Measurements from ENCODE around the gene DHRS11.

The DHRS11 gene

DNA sequence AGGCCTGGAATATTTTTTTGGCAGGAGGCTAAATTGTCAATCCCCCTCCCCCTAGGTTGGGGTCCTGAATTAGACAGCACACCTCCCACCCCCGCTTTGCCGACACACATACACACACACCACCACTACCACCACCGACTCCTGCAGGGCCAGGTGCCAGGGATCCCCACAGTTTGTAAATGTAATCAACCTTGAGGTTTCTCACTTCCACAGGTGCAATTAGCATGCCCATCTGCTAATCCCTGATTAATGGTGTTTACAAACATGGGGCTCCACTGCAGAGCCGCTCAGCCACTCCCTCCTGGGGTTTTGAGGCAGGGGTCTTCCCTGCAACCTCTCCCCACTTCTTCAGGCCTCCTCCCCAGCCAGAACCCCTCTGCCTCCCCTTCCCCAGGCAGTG lies 21.5 kb downstream of the DHRS11 start:
- no peak for DNase-seq (ENCODE audit: low read depth in 3 of 3, low spot score in 1 of 3)

DNA sequence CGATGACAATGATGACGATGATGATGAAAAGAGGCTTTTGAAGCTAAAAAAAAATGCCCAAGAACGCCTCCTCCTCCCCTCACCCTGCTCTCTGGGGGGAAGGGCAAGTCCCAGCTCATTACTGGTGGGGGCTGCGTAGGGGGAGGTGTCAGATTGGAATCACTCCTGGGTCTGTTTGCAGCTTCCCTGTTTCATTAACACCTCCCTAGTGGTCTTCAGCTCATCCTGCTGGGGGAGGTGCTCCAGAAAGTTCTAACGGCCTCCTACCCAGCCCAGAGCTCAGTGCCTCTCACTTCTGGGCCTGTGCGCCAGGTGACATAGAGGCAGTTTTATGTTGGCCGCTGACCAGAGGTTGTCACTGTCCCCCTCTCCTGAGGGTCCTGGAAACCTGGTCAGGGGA lies 22.4 kb downstream of the DHRS11 start:
- DNase-seq (ENCODE audit: low read depth in 3 of 3, low spot score in 1 of 3): no peak

DNA sequence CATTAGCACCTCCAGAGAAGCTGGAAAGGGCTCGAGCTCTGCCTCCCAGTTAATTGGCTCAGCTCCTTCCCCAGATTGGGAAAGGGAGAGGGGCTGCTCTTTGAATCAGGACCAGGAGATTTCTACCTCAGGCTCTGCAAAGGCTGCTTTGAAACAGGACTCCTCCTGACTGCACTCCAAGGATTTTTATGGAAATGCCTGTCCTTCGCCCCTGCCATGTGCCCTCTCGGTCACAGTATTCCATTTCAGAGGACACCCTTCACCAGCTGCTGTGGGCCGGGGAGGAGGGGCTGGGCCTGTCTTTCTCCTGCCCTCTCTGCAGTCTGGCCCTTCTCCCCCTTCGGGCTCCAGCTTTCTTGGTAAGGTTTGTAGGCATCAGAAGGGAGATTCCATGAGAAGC lies 23.3 kb downstream of the DHRS11 start:
- DNase-seq (ENCODE audit: low read depth in 3 of 3, low spot score in 1 of 3): no peak

DNA sequence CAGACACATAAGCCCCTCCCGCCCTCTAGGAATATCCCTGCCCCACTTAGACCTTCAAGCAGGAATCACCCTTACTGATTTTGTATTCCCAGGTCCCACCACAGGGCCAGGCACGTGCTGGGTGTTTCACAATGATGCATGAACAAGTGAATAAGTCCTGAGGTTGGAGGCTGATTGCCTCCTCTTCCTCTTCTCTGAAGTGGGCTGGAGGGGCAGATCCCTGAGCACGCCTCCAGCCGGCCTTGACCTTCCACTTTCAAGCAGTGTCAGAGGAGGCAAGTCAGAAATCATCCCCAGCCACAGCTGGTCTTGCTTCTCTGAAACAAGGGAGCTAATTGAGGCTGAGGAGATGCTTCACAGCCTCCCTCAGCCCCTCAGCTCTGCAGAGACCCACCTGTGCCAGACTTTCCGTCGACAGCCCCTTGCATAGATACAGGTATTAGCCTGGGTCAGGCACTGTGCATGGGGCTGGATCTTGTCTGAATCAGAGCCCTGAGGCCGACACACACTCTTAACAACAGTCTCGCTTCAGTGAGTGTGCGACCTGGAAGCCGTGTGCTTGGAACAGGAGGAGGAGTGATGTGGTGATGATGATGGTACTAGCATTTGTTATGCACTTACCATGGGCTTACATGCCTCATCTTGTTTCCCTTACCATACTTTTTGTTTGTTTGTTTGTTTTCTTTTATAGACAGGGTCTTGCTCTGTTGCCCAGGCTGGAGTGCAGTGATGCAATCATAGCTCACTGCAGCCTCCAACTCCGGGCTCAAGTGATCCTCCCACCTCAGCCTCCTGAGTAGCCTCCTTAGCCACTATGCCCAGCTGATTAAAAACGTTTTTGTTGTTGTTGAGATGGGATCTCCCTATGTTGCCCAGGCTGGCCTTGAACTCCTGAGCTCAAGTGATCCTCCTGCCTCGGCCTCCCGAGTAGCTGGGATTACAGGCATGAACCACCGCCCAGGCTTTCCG lies 24.7 kb downstream of the DHRS11 start:
- no peak for DNase-seq (ENCODE audit: low read depth in 3 of 3, low spot score in 1 of 3)

DNA sequence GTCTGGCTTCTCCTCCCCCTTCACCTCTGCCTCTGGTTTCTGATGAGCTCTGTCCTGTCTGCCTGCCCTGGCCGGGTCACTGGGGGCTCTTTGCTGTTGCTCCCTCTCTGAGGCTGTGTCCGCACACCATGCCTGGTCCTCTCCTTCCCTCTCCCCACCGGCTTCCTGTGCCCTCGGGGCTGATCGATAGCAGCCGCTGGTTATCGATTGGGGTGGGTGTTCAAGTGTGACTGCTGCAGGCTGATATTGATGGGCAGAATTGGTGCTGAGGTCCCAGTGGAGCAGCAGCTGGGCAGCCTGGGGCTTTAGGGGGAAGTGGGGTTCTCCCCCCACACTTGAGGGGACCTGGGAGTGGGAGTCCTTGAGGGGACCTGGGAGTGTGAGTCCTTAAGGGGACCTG lies 26.1 kb downstream of the DHRS11 start:
- DNase-seq (ENCODE audit: low read depth in 3 of 3, low spot score in 1 of 3): no peak

DNA sequence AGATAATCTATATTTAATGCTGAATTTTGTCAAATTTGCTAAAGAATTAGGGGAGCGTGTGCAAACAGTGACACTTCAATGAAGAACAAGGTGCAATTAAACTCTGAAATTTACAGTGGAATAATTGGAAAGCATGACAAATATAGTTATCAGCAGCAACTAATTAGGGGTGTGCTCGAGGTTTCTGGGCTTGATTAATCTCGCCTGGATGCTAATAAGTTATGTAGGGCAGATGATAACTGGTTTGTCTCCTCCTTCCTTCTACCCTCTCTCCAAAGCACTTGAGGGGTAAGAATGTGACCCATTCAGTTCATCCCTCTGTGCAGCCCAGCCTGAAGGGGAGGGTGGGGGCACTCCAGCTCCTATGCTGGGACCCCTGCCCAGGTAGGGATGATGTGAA lies 31.6 kb downstream of the DHRS11 start:
- DNase-seq (ENCODE audit: low read depth in 3 of 3, low spot score in 1 of 3): no peak

DNA sequence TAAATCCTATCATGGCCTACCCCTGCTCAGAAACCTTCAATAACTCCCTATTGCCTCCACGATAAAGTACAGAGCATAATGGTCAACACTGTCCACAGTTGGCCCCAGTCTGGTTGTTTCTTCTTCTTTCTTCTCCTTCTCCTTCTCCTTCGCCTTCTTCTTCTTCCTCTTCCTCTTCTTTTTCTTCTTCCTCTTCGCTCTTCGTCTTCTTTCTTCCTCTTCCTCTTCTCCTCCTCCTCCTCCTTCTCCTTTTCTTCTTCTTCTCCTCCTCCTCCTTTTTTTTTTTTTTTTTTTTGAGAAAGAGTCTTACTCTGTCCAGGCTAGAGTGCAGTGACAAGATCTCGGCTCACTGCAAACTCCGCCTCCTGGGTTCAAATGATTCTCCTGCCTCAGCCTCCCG lies 33.5 kb downstream of the DHRS11 start:
- no peak for DNase-seq (ENCODE audit: low read depth in 3 of 3, low spot score in 1 of 3)

DNA sequence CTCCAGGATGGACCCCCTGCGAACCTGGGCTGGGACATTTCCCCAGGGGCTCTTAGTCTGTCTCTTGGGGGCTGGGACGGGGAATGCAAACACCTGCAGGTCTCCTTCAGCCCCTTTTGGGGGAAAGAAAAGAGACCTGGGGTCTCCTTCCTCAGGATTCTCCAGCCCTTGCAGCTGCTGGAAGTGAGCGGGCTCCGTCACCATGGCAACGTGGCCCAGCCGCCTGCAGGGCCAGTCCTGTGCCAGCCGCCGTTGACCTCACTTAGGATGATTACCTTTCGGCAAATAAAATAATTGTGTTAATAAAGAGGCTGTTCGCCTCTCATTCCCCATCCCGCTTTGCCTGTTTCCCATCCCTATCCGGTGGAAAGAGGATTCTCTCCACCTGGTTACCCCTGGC lies 35.4 kb downstream of the DHRS11 start:
- DNase-seq (ENCODE audit: low read depth in 3 of 3, low spot score in 1 of 3): no peak

DNA sequence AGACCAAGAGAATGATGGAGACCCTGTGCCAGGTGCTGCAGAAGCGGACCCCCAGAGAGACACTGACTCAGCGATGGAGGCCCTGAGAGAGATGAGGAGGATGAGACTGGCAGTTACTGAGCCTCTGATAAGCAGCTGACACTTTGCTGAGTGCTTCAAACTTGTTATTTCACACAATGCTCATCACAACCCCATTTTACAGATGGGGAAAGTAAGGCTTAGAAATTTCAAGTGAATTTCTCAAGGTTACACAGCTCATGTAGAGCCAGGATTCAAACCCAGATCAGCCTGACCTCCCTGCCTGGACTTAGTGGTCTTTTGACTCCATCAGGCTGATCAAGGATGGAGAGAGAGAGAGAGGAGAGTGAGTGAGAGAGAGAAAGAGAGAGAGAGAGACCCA lies 36.9 kb downstream of the DHRS11 start:
- DNase-seq (ENCODE audit: low read depth in 3 of 3, low spot score in 1 of 3): no peak

DNA sequence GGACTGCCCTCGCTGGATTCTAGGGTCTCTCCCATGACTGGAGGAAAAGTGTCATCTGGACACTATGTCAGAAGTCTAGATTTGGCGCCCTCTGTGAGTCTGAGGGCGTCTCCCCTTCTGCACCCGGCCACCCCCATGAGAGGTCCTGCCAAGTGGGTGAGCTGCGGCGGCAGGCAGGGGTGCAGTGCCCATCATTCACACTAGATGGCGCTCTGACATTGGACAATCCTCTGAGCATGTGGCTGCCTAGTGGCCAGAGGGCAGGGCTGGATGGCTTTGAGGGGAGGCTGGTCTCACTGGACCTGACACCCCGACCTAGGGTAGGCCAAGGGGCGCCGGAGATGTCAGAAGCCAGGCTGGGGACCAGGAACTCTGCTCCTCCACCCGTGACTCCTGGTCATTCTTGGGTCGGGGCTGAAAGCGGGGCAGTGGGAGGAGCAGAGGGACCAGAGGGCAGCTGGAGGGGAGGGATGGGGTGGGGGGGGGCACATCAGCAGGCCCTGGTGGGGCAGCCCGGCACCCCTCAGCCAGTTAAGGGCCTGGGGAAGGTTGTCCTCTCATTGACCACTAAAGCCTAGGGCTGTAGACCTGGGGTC lies 37.7 kb downstream of the DHRS11 start:
- peak; percentile 42 to 76 (median 54) for DNase-seq (ENCODE audit: low read depth in 3 of 3, low spot score in 1 of 3)

DNA sequence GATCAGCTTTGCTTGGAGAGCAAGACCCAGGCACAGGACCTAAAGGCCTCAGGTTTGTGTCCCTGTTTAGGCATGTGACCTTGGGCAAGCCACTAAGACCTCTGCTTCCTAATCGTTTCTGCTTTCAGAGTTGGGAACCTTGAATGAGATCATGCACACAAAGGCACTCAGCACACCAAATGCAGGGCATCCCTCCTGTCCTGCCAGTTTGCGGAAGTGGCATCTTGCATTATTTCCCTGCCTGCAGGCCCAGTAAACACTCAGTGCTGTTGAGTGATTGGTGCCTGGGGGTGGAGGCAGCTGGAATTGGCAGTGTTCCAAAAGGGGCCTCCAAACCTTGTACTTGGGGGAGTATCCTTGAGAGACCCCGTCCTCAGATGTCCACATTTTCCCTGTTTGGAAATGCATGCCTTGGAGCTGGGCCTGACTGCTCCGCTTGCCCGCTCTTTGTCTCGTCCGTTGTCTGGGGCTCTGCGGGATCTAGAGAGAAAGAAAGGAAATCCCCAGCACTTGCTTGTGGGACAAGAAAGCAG lies 38.4 kb downstream of the DHRS11 start:
- no peak for DNase-seq (ENCODE audit: low read depth in 3 of 3, low spot score in 1 of 3)

DNA sequence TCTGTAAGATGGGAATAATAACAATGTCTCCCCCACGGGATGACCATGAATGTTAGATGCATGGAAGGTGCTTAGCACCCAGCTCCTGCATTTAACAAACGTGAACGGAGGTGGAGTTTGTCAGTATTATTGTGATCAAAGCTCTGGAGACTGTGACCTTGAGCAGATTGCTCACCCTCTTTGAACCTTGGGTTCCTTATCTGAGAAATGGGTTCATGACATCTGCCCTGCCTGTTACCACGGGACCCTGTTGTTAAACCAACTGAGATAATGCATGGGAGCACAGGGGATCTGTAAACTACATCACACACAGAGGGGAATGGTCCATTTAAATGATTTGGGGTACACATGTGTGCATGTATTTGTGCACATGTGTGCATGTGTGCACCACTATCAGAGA lies 39.3 kb downstream of the DHRS11 start:
- DNase-seq (ENCODE audit: low read depth in 3 of 3, low spot score in 1 of 3): no peak

DNA sequence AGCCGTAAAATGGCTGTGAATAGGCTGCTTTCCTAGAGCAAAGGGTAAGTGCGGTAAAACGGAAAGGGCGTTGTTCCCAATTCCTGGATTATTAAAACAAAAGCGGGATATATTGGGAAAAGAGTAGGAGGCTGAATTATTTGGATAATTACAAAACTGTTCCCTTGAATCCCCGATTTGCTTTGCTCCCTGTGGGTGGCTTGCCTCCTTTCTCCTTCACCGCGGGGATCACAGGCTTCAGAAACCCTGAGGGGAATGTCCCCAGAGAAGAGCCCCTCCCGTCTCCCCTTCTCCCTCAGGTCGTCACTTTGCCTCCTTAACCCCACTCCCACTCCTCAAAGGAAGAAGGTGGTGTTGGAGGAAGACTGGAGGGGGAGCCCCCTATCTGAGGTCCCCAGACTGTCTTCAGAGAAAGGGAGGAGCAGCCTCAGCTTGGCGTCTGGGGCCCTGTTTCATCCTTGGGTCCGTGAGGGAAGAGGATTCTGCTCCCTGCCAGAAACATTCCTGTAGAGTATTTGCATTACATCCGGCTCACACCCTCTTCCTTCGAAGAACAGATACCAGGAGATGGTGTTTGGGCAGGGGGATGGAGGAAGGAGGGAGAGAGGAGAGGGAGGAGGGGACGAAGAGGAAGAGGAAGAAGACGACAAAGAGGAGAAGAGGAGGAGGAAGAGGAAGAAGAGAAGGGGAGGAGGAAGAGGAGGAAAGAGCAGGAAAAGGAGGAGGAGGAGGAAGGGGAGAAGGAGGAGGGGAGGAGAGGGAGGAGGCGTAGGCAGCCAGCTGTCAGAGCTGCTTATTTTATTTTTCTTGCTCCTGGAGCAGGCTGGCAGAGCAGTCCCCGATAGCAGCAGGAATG lies 41.5 kb downstream of the DHRS11 start:
- DNase-seq (ENCODE audit: low read depth in 3 of 3, low spot score in 1 of 3): no peak

DNA sequence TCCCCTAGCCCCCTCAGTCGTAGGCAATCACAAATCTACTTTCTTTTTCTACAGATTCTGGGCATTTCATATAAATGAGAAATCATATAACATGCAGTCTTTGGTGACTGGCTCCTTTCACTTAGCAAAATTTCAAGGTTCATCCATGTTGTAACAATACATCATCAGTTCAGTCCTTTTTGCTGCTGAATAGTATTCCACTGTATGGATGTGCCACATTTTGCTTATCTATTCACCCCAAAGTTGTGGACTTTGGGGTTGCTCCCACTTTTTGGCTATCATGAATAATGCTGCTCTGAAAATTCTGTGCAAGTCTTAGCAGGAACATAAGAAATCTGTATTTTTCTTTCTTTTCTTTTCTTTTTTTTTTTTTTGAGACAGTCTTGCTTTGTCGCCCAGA lies 48.7 kb downstream of the DHRS11 start:
- no peak for DNase-seq (ENCODE audit: low read depth in 3 of 3, low spot score in 1 of 3)

DNA sequence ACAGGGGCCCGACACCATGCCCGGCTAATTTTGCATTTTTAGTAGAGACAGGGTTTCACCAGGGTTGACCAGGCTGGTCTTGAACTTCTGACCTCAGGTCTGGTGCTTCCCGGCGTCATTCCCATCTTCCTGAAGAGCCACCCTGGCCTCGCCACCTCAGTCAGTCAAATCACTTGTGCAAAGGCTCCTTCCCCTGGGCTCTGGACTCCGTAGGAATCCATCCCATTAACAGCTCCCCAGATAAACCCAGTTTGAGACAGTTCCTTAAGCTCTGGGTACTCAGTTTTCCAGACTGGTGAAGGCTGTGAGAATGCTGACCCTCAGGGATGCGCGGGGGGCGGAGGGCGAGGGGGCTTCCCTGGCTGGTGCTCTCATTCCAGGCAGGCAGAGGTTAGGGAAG lies 49.2 kb downstream of the DHRS11 start:
- no peak for DNase-seq (ENCODE audit: low read depth in 3 of 3, low spot score in 1 of 3)

DNA sequence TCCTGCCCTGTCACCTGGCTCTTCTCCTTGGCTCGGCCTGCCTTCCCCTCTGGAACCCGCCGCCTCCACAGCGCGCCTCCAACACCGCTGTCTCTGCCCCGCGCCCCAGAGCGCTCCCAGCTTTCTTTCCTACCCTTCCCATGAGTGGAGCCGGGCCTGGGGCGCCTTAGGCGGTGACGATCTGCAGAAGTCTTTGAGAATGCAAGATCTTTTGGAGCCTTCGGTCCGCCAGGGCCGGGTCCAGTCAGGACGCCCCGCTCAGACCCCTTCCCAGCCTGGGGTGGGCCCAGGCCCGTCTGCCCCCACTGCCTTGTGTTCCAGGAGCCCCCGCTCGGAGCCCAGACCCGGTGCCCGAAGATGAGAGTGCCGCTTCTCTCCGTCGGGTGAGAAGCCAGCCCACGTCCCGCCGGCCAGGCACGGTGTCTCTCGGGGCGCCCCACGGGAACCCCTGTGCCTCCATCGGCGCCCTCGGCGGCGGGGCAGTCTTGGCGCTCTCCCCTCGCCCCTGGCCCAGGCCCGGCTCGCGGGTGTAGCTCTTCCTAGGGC lies 49.7 kb downstream of the DHRS11 start:
- DNase-seq (ENCODE audit: low read depth in 3 of 3, low spot score in 1 of 3): no peak

DNA sequence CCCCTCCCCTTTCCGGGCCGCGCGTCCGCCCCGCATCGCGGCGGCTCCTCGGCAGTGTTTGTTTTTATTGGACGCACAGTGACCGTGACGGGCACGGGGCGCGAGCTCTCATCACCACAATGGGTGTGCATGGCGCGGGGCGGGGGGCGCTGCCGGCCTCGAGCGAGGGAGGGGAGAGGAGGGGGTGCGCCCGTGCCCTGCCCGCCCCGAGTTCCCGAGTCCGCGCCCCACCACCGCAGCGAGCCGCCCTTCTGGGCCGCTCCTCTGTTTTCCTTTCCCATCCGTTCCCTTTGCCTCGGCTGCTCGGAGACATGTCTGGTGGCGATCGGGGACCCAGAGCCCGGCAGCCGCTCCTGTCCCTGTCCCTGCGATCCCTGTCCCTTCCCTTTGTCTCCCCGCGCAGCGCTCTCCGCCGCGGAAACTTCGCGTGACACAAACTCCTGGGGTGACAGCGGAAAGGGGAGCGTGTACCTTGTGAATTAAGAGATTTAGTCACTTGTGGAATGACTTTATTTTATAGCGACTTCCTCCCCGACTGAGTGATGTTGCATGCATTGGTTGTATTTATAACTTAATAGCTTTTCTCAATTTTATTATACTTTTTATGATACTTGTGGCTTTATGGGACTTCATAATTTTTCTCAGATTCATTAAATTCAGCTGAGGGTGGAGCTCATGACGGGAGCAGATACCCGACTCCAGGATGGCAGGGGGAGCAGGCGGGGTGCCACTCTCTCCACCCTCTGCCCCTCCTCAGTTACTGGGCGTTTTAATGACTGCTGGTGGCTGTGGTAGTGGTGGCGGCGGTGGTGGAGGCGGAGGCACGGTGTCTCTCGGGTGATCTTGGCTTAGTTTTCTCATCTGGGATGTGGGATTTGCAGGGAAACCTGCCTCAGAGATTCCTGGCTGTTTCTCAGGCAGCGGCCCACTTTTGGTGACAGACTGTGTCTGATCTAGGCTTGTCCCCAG lies 50.5 kb downstream of the DHRS11 start:
- DNase-seq (ENCODE audit: low read depth in 3 of 3, low spot score in 1 of 3): no peak

DNA sequence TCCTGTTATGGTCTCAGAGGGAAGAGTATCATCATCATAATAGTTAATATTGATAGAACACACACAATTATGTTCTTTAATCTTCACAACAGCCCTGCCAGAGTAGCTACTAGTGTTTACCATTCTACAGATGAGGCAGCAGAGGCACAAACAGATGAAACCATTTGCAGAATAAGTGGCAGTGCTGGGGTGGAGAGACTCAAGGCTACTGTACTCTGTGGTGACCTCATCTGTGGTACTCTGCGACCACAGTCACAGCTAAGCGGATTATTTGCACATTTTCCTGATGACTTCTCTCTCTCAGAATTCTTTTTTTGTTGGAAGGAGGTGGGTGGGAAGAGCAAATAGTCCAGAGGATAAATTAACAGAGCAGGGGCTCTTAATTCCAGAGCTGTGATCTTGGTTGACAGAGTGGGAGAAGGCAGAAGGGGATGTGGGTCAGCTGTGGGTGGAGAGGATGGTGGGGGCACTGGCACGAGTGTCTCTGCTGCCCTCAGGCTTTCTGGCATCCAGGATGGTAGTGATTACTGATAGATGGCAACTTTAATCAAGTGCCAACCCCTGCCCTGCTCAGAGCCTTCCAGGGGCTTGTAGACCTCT lies 51.5 kb downstream of the DHRS11 start:
- no peak for DNase-seq (ENCODE audit: low read depth in 3 of 3, low spot score in 1 of 3)

DNA sequence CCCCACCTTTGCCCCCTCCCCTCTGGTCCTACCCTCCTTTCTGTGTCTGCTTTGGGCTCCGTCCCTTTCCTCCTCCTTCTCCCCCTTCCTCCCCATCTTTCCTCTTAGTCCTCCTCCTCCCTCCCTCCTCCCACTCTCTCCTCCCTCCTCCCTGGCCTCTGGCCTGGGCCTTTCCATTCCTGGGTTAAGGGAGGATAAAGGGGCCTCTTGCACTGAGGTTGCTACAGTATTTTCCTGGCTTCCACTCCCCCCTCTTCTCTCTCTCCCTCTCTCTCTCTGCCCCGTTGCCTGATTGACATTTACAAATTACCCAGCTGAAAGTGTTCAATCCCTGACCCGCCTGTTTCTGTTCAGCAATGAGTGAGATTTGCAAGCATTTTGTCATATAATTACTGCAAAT lies 53.7 kb downstream of the DHRS11 start:
- no peak for DNase-seq (ENCODE audit: low read depth in 3 of 3, low spot score in 1 of 3)

DNA sequence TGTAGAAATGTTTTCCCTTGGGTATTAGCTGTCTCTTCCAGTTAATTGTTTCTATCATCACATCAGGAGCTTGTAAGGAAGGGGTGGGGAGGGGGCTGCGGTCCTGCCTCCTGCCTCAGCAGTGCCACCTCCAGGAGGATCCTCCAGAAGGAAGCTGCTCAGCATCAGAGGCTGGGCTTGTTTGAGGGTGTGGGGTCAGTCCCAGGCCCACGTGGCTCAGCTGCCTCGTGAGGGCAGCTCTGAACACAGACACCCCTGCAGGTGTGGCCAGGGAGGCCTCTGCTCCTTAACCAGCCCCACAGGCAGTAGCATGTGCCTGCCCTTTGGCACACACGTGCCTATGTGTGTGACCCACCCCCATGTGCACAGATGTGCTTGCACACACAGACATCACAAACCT lies 56.0 kb downstream of the DHRS11 start:
- no peak for DNase-seq (ENCODE audit: low read depth in 3 of 3, low spot score in 1 of 3)

Measured in stimulated activated CD4-positive, alpha-beta T cell treated with anti-CD3 and anti-CD28 coated beads, TNF-alpha, amount 100 ng/mL, for 1 hour (primary cell).